Head of caudate nucleus (tissue), 42 donors: ENCODE measurements around the gene PRDM12.

Source experiments
- DNase-seq, 42 donors: peaks; one replicate each; pipeline versions ENCODE4 v3.0.0 to v3.0.0-alpha.2; 2020 to 2021; ENCODE audit warnings: mixed read lengths in 7 of 42
- intact Hi-C: fragments of 100-400 bp; cut with DNase I; formaldehyde crosslinking; loops from one replicate; pipeline ENCODE4 v1.15.0; 2022

Gene PRDM12

DNA sequence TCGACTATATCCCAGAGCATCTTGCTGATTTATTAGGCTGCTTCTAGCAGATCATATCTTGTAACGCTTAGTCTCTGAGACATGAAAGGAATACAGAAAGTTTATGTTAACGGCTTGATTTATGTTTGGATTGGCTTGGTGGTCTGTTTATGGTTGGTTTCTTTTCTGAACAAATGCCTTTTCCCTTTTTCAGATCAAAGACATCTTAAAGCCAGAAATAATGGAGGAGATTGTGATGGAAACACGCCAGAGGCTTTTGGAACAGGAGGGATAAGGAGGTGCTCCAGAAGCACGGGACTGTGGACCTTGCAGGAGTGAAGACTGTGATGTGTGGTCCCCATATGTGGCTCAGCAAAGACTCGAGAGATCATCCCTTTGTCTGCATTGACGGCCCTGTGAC lies 39.1 kb downstream of the PRDM12 start:
- intact Hi-C loops, result loop anchor here (10.0 kb wide), 1 partner anchor 421 kb away; the partner anchor contains the start of gene NUP214
- no peak for DNase-seq

GRCh38 chr9:130707225-130707976 lies 43.0 kb downstream of the PRDM12 start:
- peak in 39 of 42 donors; percentile 27 to 90 (median 66) for DNase-seq
- intact Hi-C loops, result loop anchor here (5.0 to 10.0 kb wide), 3 partner anchors 155 to 417 kb away; partner anchors contain the start of gene NUP214

- intact Hi-C loops, result loop anchor here (10.0 kb wide), 1 partner anchor 54 kb away; no protein-coding TSS in a partner anchor
- no peak for DNase-seq
Observed at GRCh38 chr9:130710822-130711352, 46.5 kb downstream of the PRDM12 start.

DNA sequence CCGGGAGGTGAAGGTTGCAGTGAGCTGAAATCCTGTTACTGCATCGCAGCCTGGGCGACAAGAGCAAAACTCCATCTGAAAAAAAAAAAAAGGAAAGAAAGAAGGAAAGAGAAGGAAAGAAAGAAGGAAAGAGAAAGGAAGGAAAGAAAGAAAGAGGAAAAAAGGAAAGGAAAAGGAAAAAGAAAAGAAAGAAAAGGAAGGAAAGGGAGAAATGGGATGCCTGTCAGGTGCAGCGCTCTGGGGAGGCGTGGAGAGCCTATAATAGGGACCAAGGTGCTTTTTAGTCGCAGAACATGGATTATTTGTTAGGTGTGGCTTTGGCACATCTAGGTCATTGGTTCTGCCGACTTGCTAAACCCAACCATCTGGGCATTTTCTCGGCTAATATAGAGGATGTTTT lies 47.1 kb downstream of the PRDM12 start:
- DNase-seq, result no peak
- intact Hi-C loops, result loop anchor here (10.0 kb wide), 1 partner anchor 53 kb away; no protein-coding TSS in a partner anchor

GRCh38 chr9:130712564-130713285 lies 48.3 kb downstream of the PRDM12 start:
- intact Hi-C loops, result loop anchor here (10.0 kb wide), 1 partner anchor 52 kb away; no protein-coding TSS in a partner anchor
- peak; percentile 96 to 100 (median 99) for DNase-seq

DNA sequence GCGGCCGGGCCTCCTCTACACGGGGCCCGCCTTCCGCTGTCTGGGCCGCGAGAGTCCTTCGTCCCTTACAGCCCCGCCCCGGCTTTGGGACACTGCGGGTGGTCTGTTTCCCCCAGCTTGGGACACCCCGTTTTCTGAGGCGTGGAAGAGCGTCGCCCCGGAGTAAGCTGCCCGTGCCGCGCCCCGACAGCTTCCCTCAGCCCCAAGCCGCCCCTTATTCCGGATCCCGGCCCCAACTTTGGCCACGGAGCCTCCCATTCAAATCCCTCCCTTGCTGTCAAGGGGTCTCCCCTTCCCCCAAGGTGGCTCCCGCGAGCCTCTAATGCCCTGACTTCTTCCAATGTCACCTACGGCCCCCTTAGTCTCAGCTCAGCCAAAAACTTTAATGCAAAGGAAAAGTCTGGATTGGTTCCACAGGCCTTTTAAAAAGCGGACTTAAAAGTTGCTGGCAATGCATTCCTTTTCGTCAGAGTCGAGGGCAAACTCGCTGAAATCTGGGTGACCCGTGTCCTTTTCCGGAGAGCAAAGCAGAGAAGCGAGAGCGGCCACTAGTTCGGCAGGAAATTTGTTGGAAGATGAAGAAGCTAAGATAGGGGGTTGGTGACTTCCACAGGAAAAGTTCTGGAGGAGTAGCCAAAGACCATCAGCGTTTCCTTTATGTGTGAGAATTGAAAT lies 49.0 kb downstream of the PRDM12 start:
- DNase-seq, result peak in 24 of 42 donors; percentile 5 to 62 (median 24)
- intact Hi-C loops, result loop anchor here (10.0 kb wide), 1 partner anchor 51 kb away; no protein-coding TSS in a partner anchor

GRCh38 chr9:130714586-130715110 lies 50.3 kb downstream of the PRDM12 start:
- intact Hi-C loops, result loop anchor here (10.0 kb wide), 1 partner anchor 50 kb away; no protein-coding TSS in a partner anchor
- no peak for DNase-seq

GRCh38 chr9:130715270-130715669 lies 50.9 kb downstream of the PRDM12 start:
- intact Hi-C loops, result loop anchor here (10.0 kb wide), 1 partner anchor 50 kb away; no protein-coding TSS in a partner anchor
- no peak for DNase-seq

GRCh38 chr9:130718562-130718961 lies 54.2 kb downstream of the PRDM12 start:
- intact Hi-C loops, result loop anchor here (10.0 kb wide), 1 partner anchor 46 kb away; no protein-coding TSS in a partner anchor
- no peak for DNase-seq

- intact Hi-C loops, result no loop called here
- no peak for DNase-seq
Observed at GRCh38 chr9:130720762-130721161, 56.4 kb downstream of the PRDM12 start.

DNA sequence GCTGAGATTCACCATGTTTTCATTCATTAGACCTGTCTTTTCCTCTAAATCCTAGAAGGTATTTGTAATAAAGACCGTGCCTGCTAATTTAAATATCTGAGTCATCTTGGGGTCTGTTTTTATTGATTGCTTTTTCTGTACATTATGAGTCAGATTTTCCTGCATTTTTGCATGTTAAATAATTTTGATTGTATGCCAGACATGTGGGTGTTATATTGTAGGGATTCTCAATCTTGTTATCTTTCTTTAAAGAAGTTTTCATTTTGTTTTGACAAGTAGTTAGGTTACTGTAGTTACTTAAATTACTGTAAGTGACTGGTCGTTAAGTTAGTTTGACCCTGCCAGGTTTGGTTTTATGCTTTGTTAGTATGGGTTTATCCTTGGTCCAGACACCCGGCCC lies 64.3 kb downstream of the PRDM12 start:
- intact Hi-C loops, result no loop called here
- no peak for DNase-seq

GRCh38 chr9:130729145-130729544 lies 64.8 kb downstream of the PRDM12 start:
- intact Hi-C loops, result no loop called here

DNA sequence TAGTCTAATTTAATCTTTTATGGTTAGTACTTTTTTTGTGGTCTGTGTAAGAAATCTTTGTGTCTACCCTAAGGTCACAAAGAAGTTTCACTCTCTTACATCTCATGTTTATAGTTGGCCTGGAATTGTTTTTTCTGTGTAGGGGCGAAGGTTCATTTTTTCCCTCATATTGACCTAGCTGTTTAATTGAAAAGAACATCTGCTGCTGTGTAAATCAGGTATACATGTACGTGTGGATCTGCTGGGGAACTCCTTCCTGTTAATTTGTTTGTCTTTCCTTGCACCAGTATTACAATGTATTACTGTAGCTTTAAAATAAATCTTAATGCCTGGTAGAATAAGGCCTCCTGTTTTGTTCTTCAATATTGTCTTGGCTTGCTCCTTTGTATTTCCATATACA lies 67.0 kb downstream of the PRDM12 start:
- intact Hi-C loops, result no loop called here
- DNase-seq, result no peak

More at GRCh38 chr9:130729145-130729544, 64.8 kb downstream of the PRDM12 start:
- peak in 12 of 42 donors; percentile 4 to 58 (median 28) for DNase-seq

DNA sequence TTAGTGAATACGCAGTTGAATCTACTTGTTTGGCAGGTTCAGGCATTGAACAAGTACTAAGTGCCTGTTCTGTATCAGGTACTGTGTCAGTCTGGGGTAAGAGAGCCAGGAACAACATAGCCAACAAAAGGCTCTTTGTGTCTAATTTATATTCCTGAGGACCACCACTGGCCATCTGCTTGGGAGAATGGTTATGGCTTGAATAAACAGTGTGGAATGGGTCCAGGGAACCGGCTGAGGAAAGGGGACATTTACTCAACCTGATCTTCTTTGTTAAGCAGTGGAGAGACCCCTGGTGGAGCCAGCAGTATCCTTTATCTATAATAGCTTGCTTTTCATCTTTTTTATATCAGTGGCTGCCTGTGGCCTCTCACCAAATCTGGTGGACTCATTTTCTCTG lies 67.7 kb downstream of the PRDM12 start:
- intact Hi-C loops, result no loop called here
- DNase-seq, result no peak
